Colonic mucosa (tissue), 4 donors: ENCODE data around the gene TTC9B. TPM values are rescaled to one million over a fixed set of nuclear protein-coding genes. Genes with fewer than 3 reads are reported as not detected.

Source experiments
- DNase-seq: peaks from one replicate; pipeline ENCODE4 v3.0.0-alpha.2; 2020
- H3K27ac ChIP-seq: fragments of 200-600 bp; one replicate; pipeline ENCODE4 v1.8.0; 2021
- H3K27me3 ChIP-seq: fragments of 200-600 bp; one replicate; pipeline ENCODE4 v1.8.0; 2021
- H3K36me3 ChIP-seq: fragments of 200-600 bp; one replicate; pipeline ENCODE4 v1.8.0; 2021
- H3K4me1 ChIP-seq: fragments of 200-600 bp; one replicate; pipeline ENCODE4 v1.8.0; 2021; ENCODE audit warnings: mild to moderate bottlenecking
- H3K4me3 ChIP-seq: fragments of 200-600 bp; one replicate; pipeline ENCODE4 v1.8.0; 2021
- H3K9ac ChIP-seq, 2 donors: one replicate each; pipeline ENCODE4 v1.7.0; 2013; ENCODE audit warnings: control low read depth in 2 of 2, low read depth in 2 of 2, low read length in 2 of 2
- H3K9me3 ChIP-seq: fragments of 200-600 bp; one replicate; pipeline ENCODE4 v1.8.0; 2021
- CTCF ChIP-seq: fragments of 200-600 bp; IDR thresholded peaks from one replicate; pipeline ENCODE4 v1.8.0; 2022; ENCODE audit warnings: antibody characterized with exemption, mild to moderate bottlenecking
- intact Hi-C: fragments of 100-400 bp; cut with DNase I; formaldehyde crosslinking; loops from one replicate; pipeline ENCODE4 v1.14.1; 2022
- total RNA-seq, 2 donors: library from RNA; stranded (reverse); fragmentation: NEBNext Ultra II Directional in 1 of 2; extraction: Animal tissue kit (Norgen Biotek cat#: 25700) in 1 of 2; gene quantifications; one replicate each; pipeline ENCODE4 v1.2.1, GENCODE V29; 2021
- donor health status: healthy.
- donor health status: DM: no; HTN: no; CAD: no.
- donor health status: DM: no; HTN: no; CAD: no.

TTC9B gene
- total RNA-seq, 2 donors from 2014 or later, result 0.30 to 0.69 TPM

GRCh38 chr19:40243181-40243580 is 25.0 kb upstream of the TTC9B start:
- Histone ChIP-seq H3K9ac (no peak overlapping the region), H3K27ac (no peak overlapping the region), H3K36me3 (peaks cover 3% of the 10 kb centered on the region), H3K4me1 (no peaks in the 10 kb centered on the region), H3K4me3 (no peak overlapping the region), H3K27me3 (no peaks in the 10 kb centered on the region), H3K9me3 (no peaks in the 10 kb centered on the region)
- intact Hi-C loops, result no loop called here
- DNase-seq, result no peak
- TF ChIP-seq CTCF, result no peak

- no peak for TF ChIP-seq CTCF
- no peak for DNase-seq
- Histone ChIP-seq H3K27ac (no peak overlapping the region), H3K27me3 (no peaks in the 10 kb centered on the region), H3K9ac (no peak overlapping the region), H3K9me3 (no peaks in the 10 kb centered on the region), H3K4me3 (no peak overlapping the region), H3K36me3 (peaks cover 3% of the 10 kb centered on the region), H3K4me1 (no peaks in the 10 kb centered on the region)
- intact Hi-C loops, result no loop called here
Observed at GRCh38 chr19:40242480-40242879, 24.3 kb upstream of the TTC9B start.

GRCh38 chr19:40241809-40242384 is 23.7 kb upstream of the TTC9B start:
- no peak for TF ChIP-seq CTCF
- intact Hi-C loops, result no loop called here
- no peak overlapping the region for H3K4me3 ChIP-seq

GRCh38 chr19:40241125-40241808 is 23.1 kb upstream of the TTC9B start:
- Histone ChIP-seq H3K4me3 (no peak overlapping the region), H3K9me3 (no peaks in the 10 kb centered on the region), H3K27me3 (no peaks in the 10 kb centered on the region), H3K27ac (no peak overlapping the region), H3K36me3 (peaks cover 3% of the 10 kb centered on the region), H3K4me1 (no peaks in the 10 kb centered on the region), H3K9ac (no peak overlapping the region)
- DNase-seq, result no peak
- TF ChIP-seq CTCF, result no peak
- intact Hi-C loops, result no loop called here

More at GRCh38 chr19:40241809-40242384, 23.7 kb upstream of the TTC9B start:
- no peaks in the 10 kb centered on the region for H3K27me3 ChIP-seq
- no peaks in the 10 kb centered on the region for H3K4me1 ChIP-seq
- DNase-seq, result no peak
- peaks cover 3% of the 10 kb centered on the region for H3K36me3 ChIP-seq
- no peaks in the 10 kb centered on the region for H3K9me3 ChIP-seq
- no peak overlapping the region for H3K9ac ChIP-seq
- H3K27ac ChIP-seq, result no peak overlapping the region

GRCh38 chr19:40240332-40240731 is 22.1 kb upstream of the TTC9B start:
- intact Hi-C loops, result no loop called here
- peaks cover 3% of the 10 kb centered on the region for H3K36me3 ChIP-seq
- no peaks in the 10 kb centered on the region for H3K4me1 ChIP-seq
- H3K9ac ChIP-seq, result no peak overlapping the region
- H3K4me3 ChIP-seq, result no peak overlapping the region
- no peak for TF ChIP-seq CTCF
- H3K9me3 ChIP-seq, result no peaks in the 10 kb centered on the region
- DNase-seq, result no peak
- no peak overlapping the region for H3K27ac ChIP-seq
- no peaks in the 10 kb centered on the region for H3K27me3 ChIP-seq
